ENCODE results near the gene SSR4. TPM values are rescaled to one million over a fixed set of nuclear protein-coding genes. Genes with fewer than 3 reads are reported as not detected.

Gene SSR4
- total and polyA plus RNA-seq, 4 donors, result 125 to 459 (median 304) TPM

GRCh38 chrX:153829549-153829798, 35.0 kb downstream of the SSR4 start:
- peaks cover 0 to 5% (median 2%) of the 10 kb centered on the region in 4 donors for H3K4me1 ChIP-seq (ENCODE audit: control insufficient read depth in 4 of 4, insufficient read depth in 4 of 4, low read length in 3 of 4)
- TF ChIP-seq ZBTB33 (IDR thresholded peaks at IDR 0.05), result no peak
- TF ChIP-seq, protein P1, sequence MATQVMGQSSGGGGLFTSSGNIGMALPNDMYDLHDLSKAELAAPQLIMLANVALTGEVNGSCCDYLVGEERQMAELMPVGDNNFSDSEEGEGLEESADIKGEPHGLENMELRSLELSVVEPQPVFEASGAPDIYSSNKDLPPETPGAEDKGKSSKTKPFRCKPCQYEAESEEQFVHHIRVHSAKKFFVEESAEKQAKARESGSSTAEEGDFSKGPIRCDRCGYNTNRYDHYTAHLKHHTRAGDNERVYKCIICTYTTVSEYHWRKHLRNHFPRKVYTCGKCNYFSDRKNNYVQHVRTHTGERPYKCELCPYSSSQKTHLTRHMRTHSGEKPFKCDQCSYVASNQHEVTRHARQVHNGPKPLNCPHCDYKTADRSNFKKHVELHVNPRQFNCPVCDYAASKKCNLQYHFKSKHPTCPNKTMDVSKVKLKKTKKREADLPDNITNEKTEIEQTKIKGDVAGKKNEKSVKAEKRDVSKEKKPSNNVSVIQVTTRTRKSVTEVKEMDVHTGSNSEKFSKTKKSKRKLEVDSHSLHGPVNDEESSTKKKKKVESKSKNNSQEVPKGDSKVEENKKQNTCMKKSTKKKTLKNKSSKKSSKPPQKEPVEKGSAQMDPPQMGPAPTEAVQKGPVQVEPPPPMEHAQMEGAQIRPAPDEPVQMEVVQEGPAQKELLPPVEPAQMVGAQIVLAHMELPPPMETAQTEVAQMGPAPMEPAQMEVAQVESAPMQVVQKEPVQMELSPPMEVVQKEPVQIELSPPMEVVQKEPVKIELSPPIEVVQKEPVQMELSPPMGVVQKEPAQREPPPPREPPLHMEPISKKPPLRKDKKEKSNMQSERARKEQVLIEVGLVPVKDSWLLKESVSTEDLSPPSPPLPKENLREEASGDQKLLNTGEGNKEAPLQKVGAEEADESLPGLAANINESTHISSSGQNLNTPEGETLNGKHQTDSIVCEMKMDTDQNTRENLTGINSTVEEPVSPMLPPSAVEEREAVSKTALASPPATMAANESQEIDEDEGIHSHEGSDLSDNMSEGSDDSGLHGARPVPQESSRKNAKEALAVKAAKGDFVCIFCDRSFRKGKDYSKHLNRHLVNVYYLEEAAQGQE (IDR thresholded peaks at IDR 0.05), result no peak
- no peak for TF ChIP-seq GABPA (IDR thresholded peaks at IDR 0.05 in 1 of 2, conservative IDR thresholded peaks at IDR 0.05 in 1 of 2)
- TF ChIP-seq SP1 (IDR thresholded peaks at IDR 0.05), result no peak
- TF ChIP-seq TAF1 (conservative IDR thresholded peaks at IDR 0.05), result no peak
- no peak for TF ChIP-seq FOXA2 (IDR thresholded peaks at IDR 0.05)
- TF ChIP-seq FOXA1 (IDR thresholded peaks at IDR 0.05), result no peak
- no peak for TF ChIP-seq RAD21 (IDR thresholded peaks at IDR 0.05)
- no peak for TF ChIP-seq RXRA (IDR thresholded peaks at IDR 0.05)
- no peak for TF ChIP-seq HNF4G (IDR thresholded peaks at IDR 0.05)
- TF ChIP-seq, protein P2, sequence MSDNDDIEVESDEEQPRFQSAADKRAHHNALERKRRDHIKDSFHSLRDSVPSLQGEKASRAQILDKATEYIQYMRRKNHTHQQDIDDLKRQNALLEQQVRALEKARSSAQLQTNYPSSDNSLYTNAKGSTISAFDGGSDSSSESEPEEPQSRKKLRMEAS (IDR thresholded peaks at IDR 0.05), result no peak
- H3K9me3 ChIP-seq (ENCODE audit: control insufficient read depth in 4 of 4, low read length in 3 of 4), result no peaks in the 10 kb centered on the region
- no peak overlapping the region for H3K27ac ChIP-seq (ENCODE audit: low read depth in 1 of 2, low read length in 2 of 2)
- no peaks in the 10 kb centered on the region for H3K36me3 ChIP-seq (ENCODE audit: control insufficient read depth in 4 of 4, insufficient read depth in 3 of 4, low read depth in 1 of 4, low read length in 3 of 4)
- H3K4me3 ChIP-seq (ENCODE audit: low read depth in 1 of 3, low read length in 3 of 3), result peak overlapping the region in 1 of 3 donors; percentile 56
- no peak for DNase-seq (ENCODE audit: low spot score)
- H3K9ac ChIP-seq (ENCODE audit: low read depth in 1 of 2, low read length in 2 of 2), result no peak overlapping the region
- peaks cover 0 to 4% (median 0%) of the 10 kb centered on the region in 4 donors for H3K27me3 ChIP-seq (ENCODE audit: control insufficient read depth in 4 of 4, insufficient read depth in 4 of 4, low read length in 3 of 4)
- 3% methylated on average over 27 of the region's 27 CpGs for WGBS

- DNase-seq (ENCODE audit: low spot score), result no peak
- no peak within 1 kb of the TSS for H3K9ac ChIP-seq (ENCODE audit: low read depth in 1 of 2, low read length in 2 of 2)
- H3K36me3 ChIP-seq (ENCODE audit: control insufficient read depth in 4 of 4, insufficient read depth in 3 of 4, low read depth in 1 of 4, low read length in 3 of 4), result no peaks in the 10 kb centered on the region
- H3K27me3 ChIP-seq (ENCODE audit: control insufficient read depth in 4 of 4, insufficient read depth in 4 of 4, low read length in 3 of 4), result peaks cover 0 to 4% (median 0%) of the 10 kb centered on the region in 4 donors
- 3% methylated on average over 93 of the region's 97 CpGs for WGBS
- no peak within 1 kb of the TSS for H3K27ac ChIP-seq (ENCODE audit: low read depth in 1 of 2, low read length in 2 of 2)
- peak within 1 kb of the TSS in 1 of 3 donors; percentile 56 for H3K4me3 ChIP-seq (ENCODE audit: low read depth in 1 of 3, low read length in 3 of 3)
- no peaks in the 10 kb centered on the region for H3K9me3 ChIP-seq (ENCODE audit: control insufficient read depth in 4 of 4, low read length in 3 of 4)
- H3K4me1 ChIP-seq (ENCODE audit: control insufficient read depth in 4 of 4, insufficient read depth in 4 of 4, low read length in 3 of 4), result peaks cover 0 to 5% (median 2%) of the 10 kb centered on the region in 4 donors
- TF ChIP-seq EGR1 (IDR thresholded peaks at IDR 0.05; ENCODE audit: low read depth in 2 of 2) (no peak), GABPA (IDR thresholded peaks at IDR 0.05 in 1 of 2, conservative IDR thresholded peaks at IDR 0.05 in 1 of 2) (no peak), RXRA (IDR thresholded peaks at IDR 0.05) (no peak), ZBTB33 (IDR thresholded peaks at IDR 0.05) (no peak), HNF4G (IDR thresholded peaks at IDR 0.05) (no peak), NR2F2 (IDR thresholded peaks at IDR 0.05) (no peak), CTCF (IDR thresholded peaks at IDR 0.05; ENCODE audit: low read depth, low read length, missing input control) (no peak), FOXA1 (IDR thresholded peaks at IDR 0.05) (no peak), RAD21 (IDR thresholded peaks at IDR 0.05) (no peak), ATF3 (IDR thresholded peaks at IDR 0.05) (no peak), JUND (IDR thresholded peaks at IDR 0.05) (no peak), FOXA2 (IDR thresholded peaks at IDR 0.05) (no peak)
- TF ChIP-seq, protein P1 (IDR thresholded peaks at IDR 0.05), result no peak
- TF ChIP-seq, protein P2 (IDR thresholded peaks at IDR 0.05), result no peak
These were observed 35.6 kb downstream of the SSR4 start, which contains the start of gene PDZD4 for GRCh38 chrX:153829799-153830639. TSS of gene PDZD4 (minus strand) at chrX:153830544. CDS start at chrX:153830298, 246 bp downstream.

Measured in liver (tissue), 9 donors.